ENCODE data around the gene AGPAT3. TPM values are rescaled to one million over a fixed set of nuclear protein-coding genes. Genes with fewer than 3 reads are reported as not detected.
A peak's percentile ranks its signal among the peaks of the same experiment; 100 is the strongest.

AGPAT3 gene
- total RNA-seq, 2 experiments from 2014 or later = 80.3 to 93.1 TPM

DNA sequence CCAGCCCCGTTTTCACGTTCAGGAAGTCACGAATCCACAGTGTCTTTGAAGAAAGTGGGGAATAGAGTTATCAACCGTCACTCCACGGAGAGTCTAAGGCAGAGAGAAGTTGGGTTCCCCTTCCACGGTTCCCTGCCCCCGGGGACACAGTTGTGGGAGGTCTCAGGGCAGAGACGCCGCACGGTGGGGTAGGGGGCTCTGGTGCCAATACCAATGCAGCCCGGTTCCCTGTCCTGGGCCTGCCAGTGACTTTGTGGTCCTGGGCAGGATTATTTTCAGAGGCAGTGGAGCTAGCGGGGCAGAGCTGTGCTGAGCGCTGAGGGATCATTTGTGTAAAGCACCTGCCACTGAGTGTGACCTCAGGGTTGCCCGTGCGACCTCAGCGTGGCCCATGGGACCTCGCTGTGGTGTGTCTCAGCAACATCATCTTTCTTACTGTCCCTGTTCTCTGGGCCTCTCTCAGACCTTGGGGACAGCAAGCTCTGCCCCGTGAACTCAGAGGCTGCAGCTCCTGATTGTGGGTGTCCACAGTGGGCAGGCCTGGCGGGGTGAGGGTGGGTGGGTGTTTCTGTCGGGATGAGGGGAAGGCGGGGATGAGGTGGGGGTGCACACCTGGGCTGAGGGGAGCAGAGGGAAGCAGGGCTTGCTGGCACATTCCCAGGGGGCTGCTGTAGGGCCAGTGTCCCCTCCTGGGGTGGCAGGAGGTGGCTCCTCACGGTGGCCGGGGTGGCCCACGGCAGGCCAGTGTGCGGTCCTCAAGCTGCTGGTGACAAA, 65.2 kb downstream of the AGPAT3 start:
- CTCF ChIA-PET = no interaction called here
- no peak overlapping the region for H3K4me3 Mint-ChIP-seq
- no peak overlapping the region for H3K27ac Mint-ChIP-seq
- H3K4me1 Mint-ChIP-seq = peaks cover 3% of the 10 kb centered on the region
- H3K9me3 Mint-ChIP-seq = no peaks in the 10 kb centered on the region
- H3K27me3 Mint-ChIP-seq = no peaks in the 10 kb centered on the region
- no peak for DNase-seq
- no peaks in the 10 kb centered on the region for H3K36me3 Mint-ChIP-seq (ENCODE audit: low read depth)
- POLR2A ChIA-PET = no interaction called here

DNA sequence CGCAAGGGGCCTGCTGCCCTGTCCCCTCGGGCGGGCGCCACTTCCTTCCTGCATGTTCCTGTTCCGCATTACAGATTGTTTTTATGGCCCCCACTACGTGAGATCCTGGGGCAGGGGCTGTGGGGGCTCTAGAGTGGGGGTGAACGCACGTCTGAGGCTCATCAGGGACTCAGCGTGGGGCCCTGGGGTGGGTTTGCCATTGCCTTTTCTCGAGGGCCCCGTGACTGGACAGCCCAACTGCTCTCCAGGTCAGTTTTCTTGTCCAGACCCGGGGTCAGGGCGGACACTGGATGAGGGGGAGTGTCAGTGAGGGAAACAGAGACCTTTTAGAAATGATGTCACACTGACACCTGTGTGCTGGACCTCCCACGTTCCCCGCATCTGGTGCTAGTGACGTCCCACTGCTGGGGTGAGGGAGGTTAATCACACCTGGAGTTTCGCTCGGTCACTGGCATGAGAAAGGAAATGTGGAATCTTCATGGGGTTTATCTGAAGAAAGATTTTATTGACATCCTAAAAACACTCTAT, 65.9 kb downstream of the AGPAT3 start:
- no peak overlapping the region for H3K4me3 Mint-ChIP-seq
- peaks cover 3% of the 10 kb centered on the region for H3K4me1 Mint-ChIP-seq
- POLR2A ChIA-PET = no interaction called here
- no peak overlapping the region for H3K27ac Mint-ChIP-seq
- no peaks in the 10 kb centered on the region for H3K27me3 Mint-ChIP-seq
- CTCF ChIA-PET = interaction anchor here (0.9 kb wide), 1 partner anchor 30 kb away, joined by 3 read pairs; no protein-coding TSS in a partner anchor
- no peaks in the 10 kb centered on the region for H3K36me3 Mint-ChIP-seq (ENCODE audit: low read depth)
- no peaks in the 10 kb centered on the region for H3K9me3 Mint-ChIP-seq
- no peak for DNase-seq

DNA sequence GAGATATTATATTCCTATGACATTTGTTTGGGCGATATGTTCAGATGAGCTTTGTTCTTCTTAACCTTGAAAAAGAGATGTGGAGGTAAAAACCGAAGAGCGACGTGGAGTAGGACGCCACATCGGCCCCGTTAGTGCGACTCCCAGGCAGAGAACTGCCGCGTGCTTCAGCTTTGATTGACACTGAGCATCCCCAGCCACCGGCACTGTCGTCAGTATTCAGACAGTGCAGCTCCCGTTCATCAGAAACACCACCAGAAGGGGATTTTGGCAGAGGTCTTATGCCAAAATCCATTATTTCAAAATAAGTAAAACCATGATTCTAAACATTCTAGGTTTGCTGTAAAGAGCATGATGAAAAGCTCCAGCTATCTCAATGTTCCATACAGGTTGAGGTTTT, 66.5 kb downstream of the AGPAT3 start:
- ChIA-PET POLR2A (no interaction called here), CTCF (interaction anchor here (0.9 kb wide), 1 partner anchor 31 kb away, joined by 3 read pairs; no protein-coding TSS in a partner anchor)
- no peaks in the 10 kb centered on the region for H3K9me3 Mint-ChIP-seq
- H3K4me3 Mint-ChIP-seq = no peak overlapping the region
- no peaks in the 10 kb centered on the region for H3K36me3 Mint-ChIP-seq (ENCODE audit: low read depth)
- no peaks in the 10 kb centered on the region for H3K27me3 Mint-ChIP-seq
- H3K27ac Mint-ChIP-seq = no peak overlapping the region
- H3K4me1 Mint-ChIP-seq = peaks cover 3% of the 10 kb centered on the region
- no peak for DNase-seq

DNA sequence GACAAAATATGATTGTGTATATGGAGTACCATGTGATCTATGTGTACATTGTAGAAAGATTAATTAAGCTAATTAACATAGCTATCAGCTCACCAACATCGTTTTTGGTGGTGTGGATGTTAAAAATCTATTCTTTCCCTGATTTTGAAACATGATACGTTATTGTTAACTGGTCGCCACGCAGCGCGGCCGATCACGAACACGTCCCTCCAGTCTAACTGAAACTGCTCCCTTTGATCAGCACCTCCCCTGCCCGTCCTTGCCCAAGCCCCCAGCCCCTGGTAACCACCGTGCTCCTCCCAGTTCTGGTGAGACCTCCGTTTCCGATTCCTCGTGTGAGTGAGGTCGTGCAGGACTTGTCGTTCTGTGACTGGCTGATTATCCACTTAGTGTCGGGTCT, 67.0 kb downstream of the AGPAT3 start:
- no peaks in the 10 kb centered on the region for H3K36me3 Mint-ChIP-seq (ENCODE audit: low read depth)
- ChIA-PET CTCF (interaction anchor here (0.9 kb wide), 1 partner anchor 31 kb away, joined by 3 read pairs; no protein-coding TSS in a partner anchor), POLR2A (no interaction called here)
- no peaks in the 10 kb centered on the region for H3K27me3 Mint-ChIP-seq
- no peak overlapping the region for H3K27ac Mint-ChIP-seq
- no peak for DNase-seq
- no peak overlapping the region for H3K4me3 Mint-ChIP-seq
- H3K9me3 Mint-ChIP-seq = no peaks in the 10 kb centered on the region
- peaks cover 3% of the 10 kb centered on the region for H3K4me1 Mint-ChIP-seq

GRCh38 chr21:43933199-43933598, 68.2 kb downstream of the AGPAT3 start:
- CTCF ChIA-PET = no interaction called here
- DNase-seq = no peak

GRCh38 chr21:43933680-43934079, 68.7 kb downstream of the AGPAT3 start:
- H3K9me3 Mint-ChIP-seq = no peaks in the 10 kb centered on the region

More at GRCh38 chr21:43933199-43933598, 68.2 kb downstream of the AGPAT3 start:
- H3K36me3 Mint-ChIP-seq (ENCODE audit: low read depth) = no peaks in the 10 kb centered on the region
- no peak overlapping the region for H3K27ac Mint-ChIP-seq
- H3K27me3 Mint-ChIP-seq = no peaks in the 10 kb centered on the region
- H3K4me1 Mint-ChIP-seq = peaks cover 11% of the 10 kb centered on the region
- POLR2A ChIA-PET = no interaction called here
- no peak overlapping the region for H3K4me3 Mint-ChIP-seq
- no peaks in the 10 kb centered on the region for H3K9me3 Mint-ChIP-seq

GRCh38 chr21:43934116-43934515, 69.1 kb downstream of the AGPAT3 start:
- Mint-ChIP-seq H3K36me3 (ENCODE audit: low read depth) (peaks cover under 1% of the 10 kb centered on the region), H3K9me3 (no peaks in the 10 kb centered on the region), H3K27ac (no peak overlapping the region), H3K4me1 (peaks cover 19% of the 10 kb centered on the region), H3K27me3 (no peaks in the 10 kb centered on the region), H3K4me3 (no peak overlapping the region)
- CTCF ChIA-PET = no interaction called here
- no peak for DNase-seq
- POLR2A ChIA-PET = no interaction called here

More at GRCh38 chr21:43933680-43934079, 68.7 kb downstream of the AGPAT3 start:
- DNase-seq = no peak
- Mint-ChIP-seq H3K4me3 (no peak overlapping the region), H3K27me3 (no peaks in the 10 kb centered on the region), H3K4me1 (peaks cover 14% of the 10 kb centered on the region), H3K27ac (no peak overlapping the region), H3K36me3 (ENCODE audit: low read depth) (no peaks in the 10 kb centered on the region)
- POLR2A ChIA-PET = no interaction called here
- CTCF ChIA-PET = no interaction called here

DNA sequence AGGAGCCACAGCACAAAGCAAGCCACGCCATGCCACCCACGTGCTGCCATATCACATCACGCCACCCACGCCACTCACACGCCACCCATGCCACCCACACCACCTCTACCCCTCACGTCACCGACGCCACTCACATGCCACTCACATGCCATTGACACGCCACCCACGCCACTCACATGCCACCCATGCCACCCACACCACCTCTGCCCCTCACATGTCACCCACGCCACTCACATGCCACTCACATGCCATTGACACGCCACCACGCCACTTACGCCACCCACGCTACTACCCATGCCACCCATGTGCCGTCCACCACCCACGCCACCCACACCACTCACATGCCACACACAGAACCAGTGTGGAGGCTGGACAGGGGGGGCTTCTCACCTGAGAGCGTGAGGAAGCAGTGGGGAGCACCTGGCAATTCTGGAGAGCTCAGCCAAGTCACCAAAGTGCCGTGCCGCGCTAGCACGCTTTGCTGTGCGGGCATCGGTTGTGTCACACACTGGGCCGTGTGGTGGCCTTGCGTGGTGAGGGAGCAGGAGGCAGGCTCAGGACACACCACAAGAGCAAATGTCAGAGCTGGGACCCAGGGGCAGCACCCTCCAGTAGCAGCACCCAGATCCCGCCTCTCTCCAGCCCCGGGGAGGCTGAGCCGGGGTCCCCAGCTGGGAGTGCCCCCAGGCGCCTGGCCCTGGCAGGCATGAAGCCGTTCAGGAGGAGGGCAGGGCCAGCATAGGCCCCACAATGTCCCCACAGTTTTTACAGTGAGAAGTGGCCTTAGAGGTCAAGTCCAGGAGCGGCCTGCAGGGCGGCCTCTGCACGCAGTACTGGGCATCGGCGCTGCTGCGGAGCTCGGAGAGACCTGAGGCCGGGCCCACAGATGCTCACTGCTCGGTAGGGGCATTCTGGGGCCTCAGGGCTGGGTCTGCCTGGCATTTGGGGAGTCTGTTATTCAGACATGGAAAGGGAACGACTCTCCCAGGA, 70.0 kb downstream of the AGPAT3 start:
- CTCF ChIA-PET = interaction anchor here (1.8 kb wide), 1 partner anchor 11 kb away, joined by 5 read pairs; no protein-coding TSS in a partner anchor
- Mint-ChIP-seq H3K4me1 (peaks cover 19% of the 10 kb centered on the region), H3K27ac (no peak overlapping the region), H3K36me3 (ENCODE audit: low read depth) (peaks cover 3% of the 10 kb centered on the region), H3K4me3 (no peak overlapping the region), H3K27me3 (no peaks in the 10 kb centered on the region), H3K9me3 (no peaks in the 10 kb centered on the region)
- POLR2A ChIA-PET = no interaction called here
- DNase-seq = no peak

DNA sequence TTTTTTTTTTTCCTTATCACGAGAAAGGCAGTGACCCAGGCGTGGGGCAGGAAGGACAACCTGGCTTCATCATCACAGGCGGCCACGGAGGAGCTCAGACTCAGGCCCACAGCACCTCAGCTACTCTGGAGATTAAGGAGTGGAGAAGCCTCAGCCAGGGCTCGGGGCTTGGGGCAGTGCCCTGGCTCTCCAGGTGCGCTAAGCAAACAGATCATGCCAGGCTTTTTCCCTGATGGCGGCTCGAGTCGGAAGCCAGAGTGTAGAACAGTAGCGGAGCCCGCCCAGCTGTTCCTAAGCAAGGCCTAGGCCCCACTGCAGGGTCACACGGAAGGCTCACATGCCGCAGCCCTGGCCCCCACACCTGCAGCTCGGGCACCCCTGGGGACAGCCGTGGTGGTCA, 70.7 kb downstream of the AGPAT3 start:
- ChIA-PET POLR2A (no interaction called here), CTCF (interaction anchor here (1.2 to 1.8 kb wide), 2 partner anchors 11 to 48 kb away, joined by 3 to 5 read pairs; no protein-coding TSS in a partner anchor)
- no peak overlapping the region for H3K4me3 Mint-ChIP-seq
- peaks cover 19% of the 10 kb centered on the region for H3K4me1 Mint-ChIP-seq
- no peak for DNase-seq
- H3K27ac Mint-ChIP-seq = no peak overlapping the region
- H3K9me3 Mint-ChIP-seq = no peaks in the 10 kb centered on the region
- peaks cover 3% of the 10 kb centered on the region for H3K36me3 Mint-ChIP-seq (ENCODE audit: low read depth)
- no peaks in the 10 kb centered on the region for H3K27me3 Mint-ChIP-seq

GRCh38 chr21:43936247-43936967, 71.4 kb downstream of the AGPAT3 start:
- POLR2A ChIA-PET = interaction anchor here (0.6 kb wide), 1 partner anchor 10 kb away, joined by 3 read pairs; no protein-coding TSS in a partner anchor
- Mint-ChIP-seq H3K27me3 (no peaks in the 10 kb centered on the region), H3K36me3 (ENCODE audit: low read depth) (peaks cover 3% of the 10 kb centered on the region), H3K9me3 (no peaks in the 10 kb centered on the region), H3K27ac (no peak overlapping the region), H3K4me3 (no peak overlapping the region), H3K4me1 (peaks cover 19% of the 10 kb centered on the region)
- no peak for DNase-seq
- CTCF ChIA-PET = interaction anchor here (0.6 to 1.8 kb wide), 3 partner anchors 10 to 49 kb away, joined by 3 to 5 read pairs (median 3); no protein-coding TSS in a partner anchor

DNA sequence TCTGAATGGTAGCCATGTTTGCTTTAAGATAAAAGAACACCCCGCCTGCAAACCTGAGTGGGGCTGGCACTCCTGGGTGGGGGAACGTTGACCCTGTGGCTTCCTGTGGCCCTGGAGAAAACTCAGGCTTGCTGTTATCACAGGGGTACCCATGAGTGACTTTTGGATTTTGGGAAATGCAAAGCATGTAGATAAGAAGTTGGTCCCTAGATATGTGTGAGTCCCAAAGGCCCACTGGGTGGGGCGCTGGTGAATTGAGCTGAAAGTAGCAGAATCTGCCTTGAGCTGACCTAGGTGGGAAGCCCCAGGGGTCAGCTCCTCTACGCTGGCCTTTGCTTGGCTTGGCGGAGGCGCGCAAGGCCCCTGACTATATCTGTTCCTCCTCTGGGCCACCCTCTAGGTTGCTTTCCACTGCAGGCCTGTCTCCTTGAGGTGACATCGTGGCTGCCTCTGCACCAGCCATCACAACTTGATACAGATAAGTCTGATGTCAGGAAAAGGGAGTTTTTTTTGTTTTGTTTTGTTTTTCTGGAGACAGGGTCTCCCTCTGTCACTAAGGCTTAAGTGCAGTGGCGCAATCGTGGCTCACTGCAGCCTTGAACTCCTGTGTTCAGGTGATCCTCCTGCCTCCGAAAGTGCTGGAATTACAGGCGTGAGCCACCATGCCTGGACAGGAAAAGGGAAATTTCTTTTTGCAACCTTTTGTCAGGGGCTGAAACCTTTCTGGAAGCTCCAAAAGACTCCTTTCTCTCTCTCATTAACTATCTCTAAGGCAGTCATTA, 72.2 kb downstream of the AGPAT3 start:
- Mint-ChIP-seq H3K36me3 (ENCODE audit: low read depth) (peaks cover 3% of the 10 kb centered on the region), H3K27ac (peak overlapping the region; percentile 11), H3K9me3 (no peaks in the 10 kb centered on the region), H3K4me3 (no peak overlapping the region), H3K27me3 (no peaks in the 10 kb centered on the region), H3K4me1 (peaks cover 19% of the 10 kb centered on the region)
- ChIA-PET POLR2A (interaction anchor here (0.6 kb wide), 1 partner anchor 10 kb away, joined by 3 read pairs; no protein-coding TSS in a partner anchor), CTCF (interaction anchor here (0.6 to 1.8 kb wide), 6 partner anchors 9 to 73 kb away, joined by 3 to 5 read pairs (median 4); no protein-coding TSS in a partner anchor)
- DNase-seq = no peak
